Bronchial epithelial cell (primary cell): ENCODE results near the gene TIMM10B. TPM values are rescaled to one million over a fixed set of nuclear protein-coding genes. Genes with fewer than 3 reads are reported as not detected.

ENCODE experiments used
- DNase-seq: peaks from one replicate; pipeline ENCODE4 v3.0.0-alpha.2; 2010; ENCODE audit warnings: low read depth
- FAIRE-seq: peaks from 2 replicates; lab custom pipeline; 2011; peaks lifted over from hg19 to GRCh38; lab: Jason Lieb, UNC
- H3K27me3 ChIP-seq: 2 replicates; pipeline ENCODE4 v1.5.1; 2011; ENCODE audit warnings: low read length; ENCODE audit not compliant: control insufficient read depth, insufficient read depth
- H3K36me3 ChIP-seq: 2 replicates; pipeline ENCODE4 v1.5.1; 2011; ENCODE audit warnings: low read length; ENCODE audit not compliant: control insufficient read depth, insufficient read depth
- H3K4me3 ChIP-seq: 2 replicates; pipeline ENCODE4 v1.5.1; 2011; ENCODE audit warnings: mild to moderate bottlenecking, low read depth, low read length, control low read depth
- total RNA-seq: library from RNA; depleted of rRNA; stranded (reverse); fragments of >200 nt; gene quantifications from 2 replicates; pipeline ENCODE4 v1.2.1, GENCODE V29; 2014
- TF ChIP-seq, protein P1 (sequence below): IDR thresholded peaks from 2 replicates; pipeline ENCODE4 v1.5.1; 2011; ENCODE audit warnings: mild to moderate bottlenecking, moderate library complexity, low read length, control low read depth, inconsistent platforms; ENCODE audit not compliant: insufficient read depth, severe bottlenecking

The TIMM10B gene
- total RNA-seq, 1 donor from 2014 or later, result 39.5 TPM

DNA sequence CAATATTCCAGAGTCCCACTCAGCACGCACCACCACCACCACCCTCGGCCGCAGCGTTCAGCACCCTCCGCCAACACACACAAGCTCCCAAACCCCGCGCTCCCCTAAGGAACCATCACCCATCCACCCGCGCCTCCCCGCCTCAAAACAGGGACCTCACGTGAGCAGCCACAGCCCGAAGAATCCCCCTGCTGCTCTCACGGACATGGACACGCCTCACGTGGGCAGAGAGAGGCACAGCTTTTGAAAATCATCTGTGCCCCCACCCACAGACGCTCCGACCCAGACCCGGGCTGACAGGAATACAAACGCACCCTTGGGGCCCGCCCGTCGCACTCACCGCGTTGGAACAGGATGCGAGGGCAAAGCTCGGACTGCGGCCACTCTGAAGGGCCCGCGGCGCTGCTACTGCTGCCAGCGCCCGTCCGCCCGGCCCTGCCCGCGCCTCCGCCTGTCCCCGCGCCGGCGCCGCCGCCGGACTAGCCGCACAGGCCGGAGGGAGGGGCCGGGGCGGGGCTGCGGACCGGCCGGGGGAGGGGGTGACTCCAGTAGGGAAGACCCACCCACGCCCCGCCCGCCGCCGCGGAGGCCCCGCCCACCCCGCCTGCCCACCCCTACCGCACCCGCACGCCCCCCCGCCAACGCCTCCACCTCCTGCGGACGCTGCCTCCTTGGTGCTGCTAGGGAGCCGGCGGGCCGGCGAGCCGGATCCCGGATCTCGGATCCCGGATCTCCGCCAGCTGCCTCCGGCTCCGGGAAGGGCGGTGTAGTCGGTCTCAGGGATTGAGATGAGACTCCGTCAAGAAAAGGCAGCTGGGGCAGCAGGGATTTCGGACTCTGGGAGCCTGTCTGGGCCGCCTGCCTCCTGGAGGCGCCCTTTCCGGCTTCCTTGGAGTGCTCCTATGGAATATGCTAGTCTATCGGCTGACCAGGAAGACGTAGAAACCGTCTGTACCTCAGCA, 7.6 kb upstream of the TIMM10B start, which contains the start of gene TRIM3:
TSS of gene TRIM3 (minus strand) at position 491 of the 962 bp plus-strand sequence. CDS start 8,246 bp downstream, outside the sequence.
- Histone ChIP-seq H3K4me3 (peak within 1 kb of the TSS; percentile 64), H3K27me3 (no peaks in the 10 kb centered on the region), H3K36me3 (peaks cover 14% of the 10 kb centered on the region)
- DNase-seq, result peak; percentile 71
- TF ChIP-seq, protein P1, sequence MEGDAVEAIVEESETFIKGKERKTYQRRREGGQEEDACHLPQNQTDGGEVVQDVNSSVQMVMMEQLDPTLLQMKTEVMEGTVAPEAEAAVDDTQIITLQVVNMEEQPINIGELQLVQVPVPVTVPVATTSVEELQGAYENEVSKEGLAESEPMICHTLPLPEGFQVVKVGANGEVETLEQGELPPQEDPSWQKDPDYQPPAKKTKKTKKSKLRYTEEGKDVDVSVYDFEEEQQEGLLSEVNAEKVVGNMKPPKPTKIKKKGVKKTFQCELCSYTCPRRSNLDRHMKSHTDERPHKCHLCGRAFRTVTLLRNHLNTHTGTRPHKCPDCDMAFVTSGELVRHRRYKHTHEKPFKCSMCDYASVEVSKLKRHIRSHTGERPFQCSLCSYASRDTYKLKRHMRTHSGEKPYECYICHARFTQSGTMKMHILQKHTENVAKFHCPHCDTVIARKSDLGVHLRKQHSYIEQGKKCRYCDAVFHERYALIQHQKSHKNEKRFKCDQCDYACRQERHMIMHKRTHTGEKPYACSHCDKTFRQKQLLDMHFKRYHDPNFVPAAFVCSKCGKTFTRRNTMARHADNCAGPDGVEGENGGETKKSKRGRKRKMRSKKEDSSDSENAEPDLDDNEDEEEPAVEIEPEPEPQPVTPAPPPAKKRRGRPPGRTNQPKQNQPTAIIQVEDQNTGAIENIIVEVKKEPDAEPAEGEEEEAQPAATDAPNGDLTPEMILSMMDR, result peak; percentile 58
- no peak for FAIRE-seq

DNA sequence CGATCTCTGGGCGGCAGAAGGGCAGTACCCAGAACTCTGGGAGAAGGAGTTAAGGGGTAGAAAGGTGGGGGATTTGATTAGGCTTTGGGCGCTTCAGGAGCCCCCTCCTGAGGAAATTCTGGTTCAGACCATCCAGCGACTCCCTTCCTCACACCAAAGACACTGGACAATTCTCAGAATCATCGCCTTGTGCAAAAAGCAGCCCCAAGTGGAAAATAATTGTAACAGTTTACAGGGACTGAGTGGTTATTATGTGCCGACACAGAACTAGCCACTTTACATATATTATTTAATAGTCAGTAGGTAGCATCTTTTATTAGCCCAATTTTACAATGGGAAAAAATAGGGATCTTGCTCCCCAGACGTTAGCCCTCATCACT, 6.9 kb upstream of the TIMM10B start:
- TF ChIP-seq, protein P1, result no peak
- peak overlapping the region; percentile 48 for H3K4me3 ChIP-seq
- peaks cover 19% of the 10 kb centered on the region for H3K36me3 ChIP-seq
- no peaks in the 10 kb centered on the region for H3K27me3 ChIP-seq
- DNase-seq, result no peak
- FAIRE-seq, result no peak

DNA sequence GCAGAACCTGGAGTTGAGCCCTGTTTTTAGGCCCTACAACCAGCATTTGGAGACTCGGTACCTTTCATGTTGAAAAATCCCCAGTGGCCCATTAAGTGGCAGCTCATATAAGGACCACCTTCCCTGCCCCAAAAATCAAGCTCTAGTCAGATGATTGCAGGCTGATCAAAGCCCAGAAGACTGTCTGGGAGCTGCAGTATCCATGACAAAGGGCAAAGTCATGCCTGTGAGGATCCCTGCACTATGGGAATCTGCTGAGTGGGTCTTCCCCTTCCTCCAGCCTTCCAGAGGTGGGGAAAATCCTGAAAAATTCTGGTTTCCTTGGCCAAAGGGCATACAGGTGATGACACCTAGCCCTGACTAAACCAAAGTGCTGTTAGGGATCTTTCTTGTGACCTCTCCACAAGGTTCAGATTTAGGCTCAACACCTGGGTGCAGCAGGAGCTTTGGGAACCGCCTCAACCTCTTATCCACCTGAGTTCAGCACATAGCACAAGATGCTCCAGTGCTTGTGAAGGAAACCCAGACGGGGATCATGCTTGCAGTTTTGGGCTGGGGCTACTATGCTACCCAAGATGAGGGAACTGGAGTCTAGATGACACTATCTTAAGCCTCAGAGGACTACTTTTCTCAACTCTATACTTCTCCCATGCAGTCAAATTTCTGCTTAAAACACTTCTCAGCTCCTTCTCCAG, 6.3 kb upstream of the TIMM10B start:
- no peak for FAIRE-seq
- DNase-seq, result no peak
- Histone ChIP-seq H3K36me3 (peaks cover 19% of the 10 kb centered on the region), H3K4me3 (no peak overlapping the region), H3K27me3 (no peaks in the 10 kb centered on the region)
- TF ChIP-seq, protein P1, result no peak

DNA sequence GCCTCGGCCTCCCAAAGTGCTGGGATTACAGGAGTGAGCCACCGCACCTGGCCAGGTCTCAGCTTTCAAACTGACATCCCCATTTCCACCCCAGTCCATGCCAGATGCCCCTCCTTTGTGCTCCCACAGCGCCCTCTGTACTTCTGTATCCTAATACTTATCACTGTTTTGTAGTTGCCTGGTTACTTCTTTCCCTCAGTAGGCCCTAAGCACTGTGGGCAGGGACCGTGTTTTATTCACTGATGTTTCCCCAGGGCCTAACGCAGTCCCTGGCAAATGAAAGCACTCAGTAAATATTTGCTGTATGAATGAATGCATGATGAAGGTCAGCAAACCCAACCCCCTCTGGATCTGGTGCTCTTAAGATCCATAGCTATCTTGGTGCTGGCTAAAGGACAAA, 5.4 kb upstream of the TIMM10B start:
- FAIRE-seq (no peak), DNase-seq (no peak)
- no peaks in the 10 kb centered on the region for H3K27me3 ChIP-seq
- no peak overlapping the region for H3K4me3 ChIP-seq
- peaks cover 19% of the 10 kb centered on the region for H3K36me3 ChIP-seq
- TF ChIP-seq, protein P1, result no peak

DNA sequence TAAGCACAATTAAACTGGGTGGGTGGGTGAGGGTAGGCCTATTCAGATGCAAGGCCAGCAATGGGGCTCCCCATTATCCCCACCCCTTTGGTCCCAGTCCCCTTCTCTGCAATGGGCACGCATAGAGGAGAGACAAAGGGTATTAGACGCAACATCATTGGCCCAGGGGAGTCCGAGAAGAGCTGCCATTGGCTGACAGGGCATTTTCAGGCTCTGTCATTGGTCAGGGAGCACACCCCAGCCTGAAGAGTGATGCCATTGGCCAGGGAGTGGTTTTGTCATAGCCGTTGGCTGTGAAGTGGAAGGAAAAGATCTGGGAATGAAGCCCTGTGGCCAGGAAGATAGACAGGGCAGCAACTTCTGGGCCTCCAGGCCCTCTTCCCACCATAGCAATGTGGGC, 4.7 kb upstream of the TIMM10B start:
- FAIRE-seq, result no peak
- peaks cover 19% of the 10 kb centered on the region for H3K36me3 ChIP-seq
- H3K4me3 ChIP-seq, result no peak overlapping the region
- TF ChIP-seq, protein P1, result no peak
- no peaks in the 10 kb centered on the region for H3K27me3 ChIP-seq
- no peak for DNase-seq
